AG04449 (cell line): ENCODE results near the gene ARHGAP26.

ENCODE experiments used
- CTCF ChIA-PET: fragments of 350-600 bp; formaldehyde crosslinking; extraction: SDS; loops from one replicate; lab custom pipeline; 2021; ENCODE audit warnings: antibody characterized with exemption; lab: Yijun Ruan, JAX
- POLR2A ChIA-PET: fragments of 400-600, 350-600 bp; formaldehyde crosslinking; extraction: SDS; loops from one replicate; lab custom pipeline; 2020; ENCODE audit warnings: antibody characterized with exemption, inconsistent platforms; lab: Yijun Ruan, JAX
- DNase-seq: peaks from one replicate; pipeline ENCODE4 v3.0.0-alpha.2; 2010; ENCODE audit warnings: low read depth, low spot score
- H3K4me3 ChIP-seq: 2 replicates; pipeline ENCODE4 v1.5.1; 2011; ENCODE audit warnings: low read depth, mild to moderate bottlenecking, control low read depth, low read length
- CTCF ChIP-seq: IDR thresholded peaks from one replicate; pipeline ENCODE4 v1.5.1; 2011; ENCODE audit warnings: mild to moderate bottlenecking, moderate library complexity, low read length, control low read depth, inconsistent platforms; ENCODE audit not compliant: insufficient read depth; ENCODE audit errors: missing control alignments

ARHGAP26 gene

DNA sequence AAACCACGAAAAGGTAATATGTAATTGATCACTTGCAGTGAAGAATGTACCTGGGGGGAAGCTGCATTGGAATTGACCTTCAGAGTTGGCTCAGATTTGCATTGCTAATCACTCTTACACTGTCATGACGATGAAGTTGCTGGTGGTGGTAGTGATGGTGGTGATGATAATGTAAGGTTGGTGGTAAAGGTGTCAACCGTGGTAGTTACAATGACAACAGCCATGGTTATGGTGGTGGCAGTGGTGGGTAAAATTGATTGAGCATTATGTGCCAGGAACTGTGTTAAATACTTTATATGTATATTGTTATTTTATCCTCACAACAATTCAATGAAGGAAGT lies 350.9 kb downstream of the ARHGAP26 start:
- CTCF ChIA-PET, result no interaction called here
- no peak for DNase-seq
- H3K4me3 ChIP-seq, result no peak overlapping the region
- no peak for TF ChIP-seq CTCF
- POLR2A ChIA-PET, result no interaction called here

- TF ChIP-seq CTCF, result no peak
- POLR2A ChIA-PET, result no interaction called here
- no peak overlapping the region for H3K4me3 ChIP-seq
- DNase-seq, result no peak
- CTCF ChIA-PET, result no interaction called here
These were observed 354.4 kb downstream of the ARHGAP26 start for GRCh38 chr5:143124593-143124992.

DNA sequence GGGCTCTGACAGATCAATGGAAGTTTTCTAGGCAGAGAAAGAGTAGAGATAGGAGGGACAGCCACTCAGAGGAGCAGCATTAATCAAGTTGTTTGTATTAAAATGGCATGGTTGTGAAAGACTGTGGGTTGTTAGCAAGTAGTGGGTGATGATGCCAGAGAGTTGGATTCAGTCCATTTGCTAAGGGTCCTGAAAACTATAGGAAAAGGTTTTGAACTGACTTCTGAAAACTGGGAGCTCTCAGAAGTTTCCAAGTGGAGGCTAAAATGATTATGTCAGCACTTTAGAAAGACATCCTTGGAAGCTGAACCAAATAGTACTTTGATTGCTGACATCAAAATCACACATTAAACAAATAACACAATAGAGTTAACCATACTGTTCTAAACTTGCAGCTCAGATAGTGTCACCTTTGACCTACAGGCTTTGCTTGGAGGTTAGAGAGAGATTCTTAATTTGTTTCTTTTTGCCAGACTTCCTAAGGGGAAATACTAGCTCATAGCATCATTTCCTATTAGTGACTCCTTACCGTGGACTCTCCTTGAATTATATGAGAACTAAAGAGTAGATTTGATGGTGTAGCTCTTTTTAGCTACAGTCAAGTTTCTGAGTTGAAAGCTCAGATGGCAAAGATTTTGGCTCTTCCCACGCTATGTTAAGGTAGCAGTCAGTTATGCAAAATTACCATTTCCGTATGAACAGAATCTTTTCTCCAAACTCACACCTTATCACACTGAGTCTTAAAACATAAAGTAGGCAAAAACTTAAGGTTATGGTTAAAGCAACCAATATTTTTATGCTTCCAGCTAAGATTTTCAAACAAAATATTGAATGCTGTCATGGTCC lies 356.2 kb downstream of the ARHGAP26 start:
- ChIA-PET POLR2A (no interaction called here), CTCF (interaction anchor here (0.9 to 2.3 kb wide), 5 partner anchors 9 to 413 kb away, joined by 3 to 10 read pairs (median 3); no protein-coding TSS in a partner anchor)
- TF ChIP-seq CTCF, result no peak
- DNase-seq, result no peak
- H3K4me3 ChIP-seq, result no peak overlapping the region

DNA sequence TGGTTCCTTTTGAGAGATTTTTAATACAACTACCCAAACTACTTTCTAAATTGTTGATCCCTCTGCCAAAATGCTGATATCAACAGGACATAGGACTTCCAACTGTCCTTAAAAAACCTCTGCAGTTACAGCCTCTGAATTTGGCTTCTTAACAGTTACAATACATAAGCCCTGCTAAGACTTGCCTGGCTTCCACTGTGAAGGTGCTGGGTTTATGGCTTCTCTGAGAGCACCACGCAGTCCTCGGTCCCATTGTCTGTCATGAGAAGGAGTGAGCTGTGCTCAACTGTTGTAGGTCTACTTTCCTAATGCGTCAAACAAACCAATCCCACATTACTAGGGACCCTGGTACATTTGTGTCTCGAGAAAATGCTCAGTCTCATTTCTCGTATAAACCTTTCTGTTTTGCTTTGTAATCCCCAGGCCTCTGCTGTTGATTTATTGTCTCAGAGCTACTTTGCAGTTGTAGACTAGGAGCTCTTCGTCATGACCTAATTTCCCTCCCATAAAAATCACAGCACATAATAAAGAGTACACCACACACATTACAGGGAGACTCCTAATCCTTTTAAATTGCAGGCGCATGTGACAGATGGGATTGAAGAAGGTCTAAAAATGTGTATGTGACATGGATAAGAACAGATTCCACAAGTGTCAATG lies 358.4 kb downstream of the ARHGAP26 start:
- DNase-seq, result no peak
- no peak for TF ChIP-seq CTCF
- no peak overlapping the region for H3K4me3 ChIP-seq
- ChIA-PET POLR2A (no interaction called here), CTCF (interaction anchor here (1.0 to 1.8 kb wide), 5 partner anchors 9 to 22 kb away, joined by 3 to 5 read pairs (median 4); no protein-coding TSS in a partner anchor)

- CTCF ChIA-PET, result interaction anchor here (1.0 to 1.5 kb wide), 4 partner anchors 10 to 696 kb away, joined by 3 to 4 read pairs (median 3); no protein-coding TSS in a partner anchor
These were observed 359.0 kb downstream of the ARHGAP26 start for GRCh38 chr5:143129203-143129602.

More at GRCh38 chr5:143129203-143129602, 359.0 kb downstream of the ARHGAP26 start:
- DNase-seq, result no peak
- no peak overlapping the region for H3K4me3 ChIP-seq
- TF ChIP-seq CTCF, result no peak
- POLR2A ChIA-PET, result no interaction called here
